Activated CD8-positive, alpha-beta memory T cell treated with anti-CD3 and anti-CD28 coated beads, Interleukin-2, amount 50 U/mL, for 24 hours (primary cell): ENCODE measurements around the gene TP53TG3C.
"Not testable (repeated sequence)": the region's sequence is repeated elsewhere in the genome, so short reads cannot be mapped to it uniquely, and the experiment has no call there.

Experiments used
- DNase-seq: peaks from one replicate; pipeline ENCODE4 v3.0.0-alpha.2; 2020; ENCODE audit errors: extremely low read depth

Gene TP53TG3C

GRCh38 chr16:33193926-33194325 lies at the start of gene TP53TG3C:
TP53TG3C (plus strand) TSS chr16:33194226; CDS start chr16:33194294, 68 bp downstream.
- not testable (repeated sequence) for DNase-seq
